Measurements from ENCODE around the gene MFNG.
"Not testable (repeated sequence)": the region's sequence is repeated elsewhere in the genome, so short reads cannot be mapped to it uniquely, and the experiment has no call there.

Gene MFNG

GRCh38 chr22:37486224-37486845 is at the start of gene MFNG:
MFNG (minus strand) TSS chr22:37486384; CDS start chr22:37486177, 207 bp downstream.
- DNase-seq: peak; percentile 63

GRCh38 chr22:37535159-37535558 is 49.0 kb upstream of the MFNG start:
- no peak for DNase-seq

- DNase-seq: no peak
These were observed 48.3 kb upstream of the MFNG start for GRCh38 chr22:37534445-37534844.

GRCh38 chr22:37533995-37534394 is 47.8 kb upstream of the MFNG start:
- peak; percentile 32 for DNase-seq

- peak; percentile 61 for DNase-seq
These were observed 43.6 kb upstream of the MFNG start for GRCh38 chr22:37529652-37530345.

- not testable (repeated sequence) for DNase-seq
These were observed 41.8 kb upstream of the MFNG start for GRCh38 chr22:37527952-37528351.

GRCh38 chr22:37527081-37527752 is 41.0 kb upstream of the MFNG start:
- DNase-seq: not testable (repeated sequence)

- DNase-seq: no peak
These were observed 40.2 kb upstream of the MFNG start for GRCh38 chr22:37526376-37526775.

GRCh38 chr22:37525746-37526350 is 39.7 kb upstream of the MFNG start:
- no peak for DNase-seq

- no peak for DNase-seq
These were observed 39.0 kb upstream of the MFNG start for GRCh38 chr22:37525073-37525745.

GRCh38 chr22:37522482-37522881 is 36.3 kb upstream of the MFNG start:
- DNase-seq: no peak

GRCh38 chr22:37521236-37521739 is 35.1 kb upstream of the MFNG start:
- DNase-seq: no peak

GRCh38 chr22:37520776-37521191 is 34.6 kb upstream of the MFNG start:
- DNase-seq: no peak

- DNase-seq: no peak
These were observed 33.3 kb upstream of the MFNG start, which contains the start of gene CARD10 for GRCh38 chr22:37519268-37520195. CARD10 (minus strand) TSS chr22:37519415; CDS start chr22:37519200, 215 bp downstream.

GRCh38 chr22:37518509-37519267 is 32.5 kb upstream of the MFNG start:
- DNase-seq: no peak

- no peak for DNase-seq
These were observed 31.8 kb upstream of the MFNG start for GRCh38 chr22:37517826-37518450.

GRCh38 chr22:37516456-37516855 is 30.3 kb upstream of the MFNG start:
- no peak for DNase-seq

- no peak for DNase-seq
These were observed 29.7 kb upstream of the MFNG start for GRCh38 chr22:37515901-37516300.

- no peak for DNase-seq
These were observed 28.4 kb upstream of the MFNG start for GRCh38 chr22:37514526-37515051.

Data from DMS153 (cell line).